GM23248 (cell line): Measurements from ENCODE around the gene TENM4.

Experiments used
- EZH2 ChIP-seq: fragments of 200-600 bp; sonication (generic); IDR thresholded peaks from 2 replicates; pipeline ENCODE4 v1.6.1; 2018; ENCODE audit warnings: antibody characterized with exemption, mild to moderate bottlenecking; ENCODE audit not compliant: insufficient read depth, poor library complexity, severe bottlenecking
- EZH2phosphoT487 ChIP-seq: fragments of 200-600 bp; sonication (generic); IDR thresholded peaks from 2 replicates; pipeline ENCODE4 v1.6.1; 2018; ENCODE audit warnings: antibody characterized with exemption, moderate library complexity, mild to moderate bottlenecking, low read depth; ENCODE audit not compliant: insufficient read depth

DNA sequence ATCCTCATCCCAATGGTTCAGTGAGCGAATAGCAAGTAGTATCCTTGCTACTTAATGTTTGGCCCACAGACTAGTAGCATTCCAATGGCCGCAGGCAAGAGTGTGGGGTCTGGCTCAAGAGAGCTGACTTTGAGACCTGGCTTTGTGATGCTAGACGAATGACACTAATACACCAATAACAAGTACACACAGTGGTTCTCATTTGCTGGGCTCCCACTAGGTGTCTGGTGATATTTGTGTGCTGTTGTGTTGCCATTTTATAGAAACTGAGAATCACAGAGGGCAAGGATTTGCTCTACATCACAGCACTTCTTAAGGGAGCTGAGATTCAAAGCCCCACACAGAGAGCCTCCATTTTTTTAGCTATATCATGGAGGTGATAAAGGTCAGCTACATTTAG is 351.2 kb downstream of the TENM4 start:
- TF ChIP-seq EZH2phosphoT487 (no peak), EZH2 (no peak)
